Left forelimb (tissue), 1 donor: Measurements from ENCODE around the gene NR2C1.

Experiments
- DNase-seq: peaks from one replicate; pipeline ENCODE4 v3.0.0-alpha.2; 2018; ENCODE audit warnings: low spot score

NR2C1 gene

DNA sequence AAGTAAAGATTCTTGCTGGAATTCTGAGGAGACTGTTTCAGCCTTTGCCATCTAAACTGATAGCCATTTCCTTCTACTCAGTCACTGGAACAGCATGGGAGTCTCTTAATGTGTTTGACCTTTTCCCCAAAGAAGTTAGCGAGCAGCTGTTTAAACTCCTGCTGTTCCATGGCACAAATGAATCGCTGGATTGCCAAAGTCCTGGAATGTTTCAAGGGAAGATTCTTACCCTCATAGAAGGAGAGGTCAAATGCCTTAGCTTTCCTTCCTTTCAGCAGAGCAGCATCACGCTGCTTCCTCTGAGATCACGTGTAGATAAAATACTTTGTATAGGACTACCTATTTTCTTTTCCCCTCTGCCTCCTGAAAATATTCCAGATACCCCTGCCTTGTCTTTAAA is 10.5 kb upstream of the NR2C1 start:
- DNase-seq: no peak

DNA sequence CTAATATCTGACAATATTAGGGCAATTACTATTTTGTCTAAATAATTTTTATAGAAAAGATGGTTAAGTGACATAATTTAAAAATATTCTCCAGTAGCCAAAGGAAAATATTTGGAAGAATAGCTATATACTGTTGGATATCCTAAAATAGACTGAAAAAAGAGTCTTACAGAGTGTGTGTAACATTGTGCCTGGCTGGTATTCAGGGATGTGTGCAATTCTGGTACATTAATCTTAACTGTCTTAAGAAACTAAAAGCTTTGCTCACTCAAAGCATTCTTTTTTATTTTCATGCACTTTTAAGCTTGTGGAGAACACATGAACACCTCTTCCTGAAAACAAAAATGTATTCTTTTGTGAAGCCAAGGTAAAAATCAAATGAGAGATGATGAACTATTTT is 10.1 kb upstream of the NR2C1 start:
- DNase-seq: no peak

DNA sequence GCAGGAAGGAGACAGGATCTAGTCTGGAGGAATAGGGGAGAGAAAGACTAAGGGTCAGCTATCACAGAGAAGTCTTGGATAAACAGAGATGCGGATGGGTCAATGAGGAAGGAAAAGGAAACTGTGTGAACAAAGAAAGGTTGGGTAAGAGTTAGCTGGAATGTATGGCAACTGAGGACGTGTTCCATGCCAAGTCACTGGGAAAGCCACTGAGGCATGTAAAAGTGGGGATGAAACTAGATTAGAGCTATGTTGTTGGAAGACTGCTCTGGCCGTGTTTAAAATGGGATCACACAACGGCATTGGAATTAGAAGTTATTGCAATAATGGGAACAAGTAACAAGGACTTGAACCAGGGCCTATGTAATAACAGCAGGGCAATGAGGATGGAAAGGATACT is 3.9 kb upstream of the NR2C1 start:
- no peak for DNase-seq

DNA sequence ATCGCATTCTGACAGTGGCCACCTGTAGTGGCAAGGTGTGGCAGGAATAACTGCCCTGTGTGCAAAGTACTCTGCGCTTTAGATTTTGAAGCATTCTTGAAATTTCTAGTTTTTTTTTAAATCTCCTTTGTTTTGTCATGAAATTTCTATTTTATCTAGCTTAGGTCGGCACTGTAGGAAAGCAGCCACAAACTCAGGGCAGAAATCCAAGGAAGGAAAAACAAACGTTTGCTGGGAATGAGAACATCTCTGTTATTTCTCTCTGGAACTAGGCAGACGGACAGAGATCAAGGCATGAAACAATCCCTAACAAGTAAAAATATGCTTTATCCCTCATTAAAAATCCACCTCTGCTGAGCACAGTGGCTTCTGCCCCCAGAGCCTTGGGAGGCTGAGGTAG is 1.3 kb upstream of the NR2C1 start:
- no peak for DNase-seq

DNA sequence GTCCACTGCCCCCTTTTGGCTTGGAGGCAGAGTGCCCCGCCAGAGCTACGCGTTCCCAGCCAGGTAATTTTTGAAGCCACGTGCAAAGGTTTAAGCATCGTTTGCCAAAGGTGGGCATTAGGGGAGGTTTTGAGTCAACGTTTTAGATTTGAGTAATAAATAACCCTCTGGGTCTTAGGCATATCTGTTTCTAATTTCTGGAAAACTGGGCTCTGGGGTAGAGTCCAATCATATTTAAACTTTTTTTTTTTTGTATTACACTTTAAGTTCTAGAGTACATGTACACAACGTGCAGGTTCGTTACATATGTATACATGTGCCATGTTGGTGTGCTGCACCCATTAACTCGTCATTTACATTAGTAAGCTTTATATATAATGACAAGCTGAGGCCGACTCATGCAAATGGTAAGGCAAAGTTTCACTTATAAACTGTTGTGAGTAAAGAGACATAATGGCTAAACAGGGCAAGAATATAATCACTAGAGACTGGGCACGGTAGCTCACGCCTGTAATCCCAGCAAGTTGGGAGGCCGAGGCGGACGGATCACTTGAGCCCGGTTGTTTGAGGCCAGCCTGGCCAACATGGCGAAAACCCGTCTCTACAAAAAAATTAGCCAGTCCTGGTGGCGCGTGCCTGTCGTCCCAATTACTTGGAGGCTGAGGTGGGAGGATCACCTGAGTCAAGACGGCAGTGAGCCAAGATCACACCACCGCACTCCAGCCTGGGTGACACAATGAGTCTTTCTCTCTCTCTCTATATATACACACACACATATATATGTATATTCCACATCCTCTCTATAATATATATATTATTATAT is 491 bp upstream of the NR2C1 start:
- DNase-seq: no peak

DNA sequence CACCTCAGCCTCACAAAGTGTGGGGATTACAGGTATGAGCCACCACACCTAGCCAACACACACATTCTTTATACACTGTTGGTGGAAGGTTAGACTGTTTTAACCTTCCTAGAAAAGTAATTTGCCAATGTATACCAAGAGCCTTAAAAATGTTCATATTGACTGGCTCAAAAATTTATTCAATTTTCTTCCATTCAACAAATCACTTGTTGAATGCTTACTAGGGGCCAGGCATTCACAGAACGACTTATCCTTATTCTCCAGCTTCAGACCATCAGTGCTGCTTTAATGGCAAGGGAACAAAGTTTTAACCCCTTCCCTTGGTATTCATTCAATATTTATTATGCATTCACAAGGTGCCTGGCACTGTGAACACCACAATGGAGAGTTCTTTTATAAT is 3.0 kb downstream of the NR2C1 start:
- DNase-seq: no peak

DNA sequence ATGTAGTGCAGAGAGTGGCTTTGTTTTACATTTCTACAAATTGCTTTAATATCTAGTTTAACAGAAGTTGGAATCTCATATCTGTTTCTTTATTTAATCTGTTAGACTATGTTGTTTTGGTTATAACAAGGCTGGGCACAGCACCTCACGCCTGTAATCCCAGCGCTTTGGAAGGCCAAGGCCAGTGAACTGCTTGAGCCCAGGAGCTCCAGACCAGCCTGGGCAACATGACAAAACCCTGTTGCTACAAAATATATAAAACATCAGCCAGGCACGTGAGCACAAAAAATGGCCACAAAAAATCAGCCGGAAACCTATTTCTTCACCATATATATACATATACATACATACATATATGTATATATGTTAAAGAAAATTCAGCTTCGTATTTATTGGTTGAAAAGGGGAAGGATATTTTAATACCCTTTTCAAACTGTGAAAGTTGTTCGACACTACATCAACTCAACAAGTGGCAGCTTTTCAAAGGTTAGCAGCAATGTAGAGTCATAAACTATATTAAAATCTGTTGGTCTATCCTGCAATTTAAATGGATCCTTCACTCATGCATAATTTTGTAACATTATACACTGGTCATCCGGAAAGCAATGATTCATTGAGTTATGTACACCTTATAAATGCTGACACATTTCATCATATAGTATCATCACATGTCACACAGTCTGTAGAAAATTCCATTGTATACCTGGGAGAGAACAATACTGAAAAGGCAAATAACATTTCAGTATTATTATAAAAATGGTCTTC is 7.1 kb downstream of the NR2C1 start:
- no peak for DNase-seq

DNA sequence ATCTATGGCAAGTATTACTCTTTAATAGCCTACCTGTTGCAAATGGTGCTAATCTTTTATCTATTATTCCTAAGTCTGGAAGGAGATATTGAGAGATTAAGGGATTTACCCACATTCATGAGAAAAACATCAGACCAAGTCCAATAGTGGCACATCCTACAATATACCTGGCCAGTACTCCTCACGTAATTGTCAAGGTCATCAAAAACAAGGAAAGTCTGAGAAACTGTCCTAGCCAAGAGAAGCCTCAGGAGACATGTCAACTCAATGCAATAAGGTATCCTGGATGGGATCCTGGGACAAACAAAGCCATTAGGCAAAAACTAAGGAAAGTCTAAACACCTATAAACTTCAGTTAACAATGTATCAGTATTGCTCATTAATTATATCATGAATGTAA is 12.5 kb downstream of the NR2C1 start:
- DNase-seq: no peak

DNA sequence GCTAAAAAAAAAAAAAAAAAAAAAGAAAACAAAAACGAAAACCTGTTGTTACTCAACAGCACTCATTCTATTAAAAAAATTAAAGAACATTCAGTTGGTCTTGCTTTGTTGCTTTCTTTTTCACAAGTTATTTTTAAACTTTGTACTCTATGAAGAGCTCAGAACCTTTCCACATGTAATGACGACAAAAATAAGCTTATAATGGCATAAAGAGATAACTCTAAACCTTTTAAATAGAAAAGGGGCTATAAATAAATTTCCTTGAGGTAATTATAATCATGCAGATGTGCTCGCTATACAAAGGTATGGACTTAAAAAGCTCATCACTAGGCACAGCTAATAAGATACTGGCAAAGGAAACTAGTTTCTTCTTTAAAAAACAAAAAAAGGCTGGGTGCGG is 13.4 kb downstream of the NR2C1 start:
- no peak for DNase-seq

DNA sequence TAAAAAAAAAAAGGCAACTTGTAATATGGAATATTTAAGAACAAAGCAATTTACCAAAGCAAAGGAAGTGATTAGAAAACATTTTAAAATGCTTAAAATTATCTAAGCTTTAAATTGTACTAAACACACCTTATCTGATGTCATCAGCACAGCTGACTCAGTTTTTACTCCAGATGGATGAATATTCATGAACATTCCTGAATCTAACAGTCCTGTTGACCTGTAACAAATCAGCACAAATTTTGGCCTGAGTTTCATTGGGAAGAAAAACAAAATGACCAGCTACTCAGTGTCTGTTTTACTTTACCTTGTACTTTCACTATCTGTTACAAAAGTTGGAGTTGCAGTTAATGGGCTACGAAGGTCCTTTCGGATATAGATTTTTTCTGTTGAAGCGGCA is 16.0 kb downstream of the NR2C1 start:
- DNase-seq: no peak

DNA sequence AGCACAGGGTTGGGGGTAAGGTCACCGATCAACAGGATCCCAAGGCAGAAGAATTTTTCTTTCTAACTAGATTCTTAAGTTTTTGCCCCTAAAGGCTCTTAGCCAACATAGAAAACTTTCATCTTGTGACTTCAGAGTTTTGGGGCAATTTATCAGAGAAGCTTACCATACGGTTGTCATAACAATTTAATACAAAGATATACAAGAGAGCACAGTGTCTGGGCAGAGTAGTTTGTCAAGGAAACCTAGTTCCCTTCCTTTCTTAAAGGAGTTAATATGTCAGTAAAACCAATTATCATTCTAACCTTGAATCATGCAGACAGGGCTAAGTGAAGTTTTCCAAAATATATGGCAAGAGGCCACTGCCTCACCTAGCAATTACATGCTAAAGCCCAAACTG is 18.4 kb downstream of the NR2C1 start:
- DNase-seq: no peak

DNA sequence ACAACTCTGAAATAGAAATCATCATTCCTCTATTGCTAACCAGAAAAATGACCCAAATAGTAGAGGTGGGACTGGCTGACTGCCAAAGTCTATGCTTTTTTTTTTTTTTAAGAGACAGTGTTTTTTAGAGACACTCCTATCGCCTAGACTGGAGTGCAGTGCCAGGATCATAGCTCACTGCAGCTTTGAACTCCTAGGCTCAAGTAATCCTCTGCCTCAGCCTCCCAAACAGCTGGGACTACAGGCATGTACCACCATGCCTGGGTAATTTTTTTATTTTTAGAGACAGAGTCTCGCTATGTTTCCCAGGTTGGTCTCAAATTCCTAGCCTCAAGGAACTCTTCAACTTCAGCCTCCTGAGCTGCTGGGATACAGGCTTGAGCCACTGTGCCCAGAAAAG is 19.2 kb downstream of the NR2C1 start:
- no peak for DNase-seq

DNA sequence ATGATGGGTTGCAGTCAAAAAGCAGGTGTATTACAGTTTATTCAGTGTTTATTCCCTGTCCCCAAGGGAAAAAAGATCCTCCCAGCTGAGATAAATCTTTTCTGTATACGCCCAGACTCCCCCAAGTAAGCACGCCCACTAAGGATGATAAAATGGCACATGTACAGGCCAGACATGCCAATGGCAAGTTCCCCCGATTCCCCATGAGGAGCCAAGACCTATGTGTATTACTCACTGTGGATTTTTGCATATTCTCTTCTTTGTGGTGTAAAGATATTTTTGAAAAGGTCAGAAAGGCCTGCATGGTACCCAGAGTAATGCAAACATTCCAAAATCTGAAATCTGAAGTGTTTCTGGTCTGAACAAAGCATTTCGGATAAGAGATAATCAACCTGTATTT is 22.2 kb downstream of the NR2C1 start:
- DNase-seq: no peak

DNA sequence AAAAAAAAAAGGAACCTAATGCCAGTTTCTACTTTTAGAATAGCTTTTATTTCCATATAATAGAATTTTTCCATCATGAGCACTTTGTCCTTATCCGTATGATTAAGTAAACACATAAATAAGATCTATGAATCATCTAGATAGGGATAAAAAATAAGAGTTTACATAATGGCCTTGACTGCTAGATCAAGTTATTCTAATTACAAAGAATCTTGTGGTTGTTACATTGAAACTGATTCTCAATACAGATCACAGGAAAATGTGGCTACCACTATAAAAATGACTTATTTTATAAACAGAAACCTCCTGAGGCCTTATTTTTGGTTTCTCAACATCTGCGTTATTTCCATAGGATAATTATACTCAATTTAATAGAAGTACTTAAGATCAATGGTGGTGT is 35.5 kb downstream of the NR2C1 start:
- no peak for DNase-seq

DNA sequence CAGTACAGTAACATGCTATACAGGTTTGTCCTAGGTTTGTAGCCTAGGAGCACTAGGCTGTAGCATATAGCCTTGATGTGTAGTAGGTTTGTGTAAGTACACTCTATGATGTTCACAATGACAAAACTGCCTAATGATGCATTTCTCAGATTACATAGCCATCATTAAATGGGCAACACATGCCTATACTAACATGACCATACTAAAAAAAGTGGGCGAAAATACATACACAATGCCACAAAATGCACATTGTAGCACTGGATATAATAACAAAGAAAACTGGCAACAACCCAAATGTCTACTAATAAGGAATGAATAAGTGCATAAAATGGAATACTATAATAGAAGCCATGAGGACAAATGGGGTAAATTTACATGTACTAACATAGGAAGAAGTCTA is 38.7 kb downstream of the NR2C1 start:
- no peak for DNase-seq

DNA sequence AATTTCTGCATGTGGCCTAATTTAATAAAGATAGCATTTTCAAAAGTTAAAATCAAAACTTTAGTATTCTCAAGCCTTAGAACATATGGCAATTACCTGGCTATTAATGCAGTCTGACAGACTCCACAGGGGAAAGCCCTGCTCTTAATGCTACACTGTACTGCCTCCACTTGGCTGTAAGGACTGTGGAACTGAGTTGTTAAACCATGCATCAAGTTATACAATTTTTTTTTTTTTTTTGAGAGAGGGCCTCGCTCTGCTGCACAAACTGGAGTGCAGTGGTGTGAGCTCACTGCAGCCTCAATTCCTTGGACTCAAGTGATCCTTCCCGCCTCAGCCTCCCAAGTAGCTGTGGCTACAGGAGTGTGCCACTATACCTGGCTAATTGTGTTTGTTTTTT is 50.9 kb downstream of the NR2C1 start:
- no peak for DNase-seq

DNA sequence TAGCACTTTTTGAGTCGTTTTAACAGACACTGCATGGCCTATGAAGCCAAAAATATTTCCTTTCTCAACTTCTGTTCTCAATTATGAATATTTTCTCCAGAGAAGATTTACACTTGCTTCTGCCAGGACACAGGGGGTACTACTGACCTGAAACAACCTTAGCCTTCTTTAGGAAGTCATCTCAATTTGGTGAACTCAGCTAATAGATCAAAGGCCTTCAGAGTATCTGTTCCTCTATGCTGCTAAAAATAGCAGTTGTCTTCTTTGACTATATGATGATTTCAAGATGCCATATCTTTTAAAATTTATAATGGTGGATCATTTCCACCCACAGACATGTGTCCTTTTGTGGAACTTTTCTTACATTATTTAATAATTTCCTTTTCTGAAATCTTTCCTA is 55.9 kb downstream of the NR2C1 start:
- no peak for DNase-seq

DNA sequence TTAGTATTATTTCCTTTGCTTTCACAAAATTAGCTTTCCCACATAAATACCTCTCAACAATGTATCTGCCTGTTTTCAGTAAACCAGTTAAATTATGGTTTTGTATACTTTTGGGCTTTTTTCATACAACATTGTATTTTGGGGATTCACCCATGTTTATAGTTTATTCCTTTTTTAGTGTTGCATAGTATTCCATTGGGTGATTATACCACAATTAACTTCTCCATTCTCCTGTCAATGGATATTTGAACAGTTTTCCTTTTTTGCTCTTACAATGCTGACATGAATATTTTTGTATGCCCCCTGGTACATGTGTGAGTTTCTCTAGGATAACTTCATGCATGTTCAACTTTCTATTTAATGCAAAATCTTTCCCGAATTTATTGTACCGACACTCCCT is 57.3 kb downstream of the NR2C1 start:
- DNase-seq: no peak

DNA sequence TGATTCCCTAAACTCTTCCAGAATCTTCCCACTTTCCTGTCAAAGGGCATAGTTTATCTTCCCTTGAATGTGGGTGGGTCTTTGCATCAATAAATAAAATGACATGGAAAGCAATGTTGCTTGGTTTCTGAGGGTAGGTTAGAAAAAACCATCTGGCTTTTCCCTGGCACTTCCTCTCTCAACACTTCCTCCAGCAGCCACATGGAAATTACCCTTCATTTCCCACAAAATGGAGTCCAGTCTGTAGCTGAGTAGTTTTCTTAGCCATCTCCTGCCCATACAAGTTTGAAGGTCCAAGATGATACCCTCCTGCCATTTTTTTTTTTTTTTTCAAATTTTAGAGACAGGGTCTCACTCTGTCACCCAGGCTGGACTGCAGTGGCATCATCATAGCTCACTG is 58.9 kb downstream of the NR2C1 start:
- no peak for DNase-seq

DNA sequence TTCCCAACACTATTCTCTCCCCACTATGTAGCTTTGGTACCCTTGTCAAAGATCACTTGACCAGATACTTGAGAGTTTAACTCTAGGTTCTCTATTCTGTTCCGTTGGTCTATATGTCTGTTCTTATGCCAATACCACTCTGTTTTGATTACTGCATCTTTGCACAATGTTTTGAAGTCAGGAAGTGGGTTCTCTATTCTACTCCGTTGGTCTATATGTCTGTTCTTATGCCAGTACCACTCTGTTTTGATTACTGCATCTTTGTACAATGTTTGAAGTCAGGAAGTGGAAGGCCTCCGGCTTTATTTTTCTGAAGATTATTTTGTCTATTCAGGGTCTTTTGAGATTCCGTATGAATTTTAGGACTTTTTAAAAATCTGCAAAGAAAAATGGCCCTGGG is 67.2 kb downstream of the NR2C1 start:
- no peak for DNase-seq

DNA sequence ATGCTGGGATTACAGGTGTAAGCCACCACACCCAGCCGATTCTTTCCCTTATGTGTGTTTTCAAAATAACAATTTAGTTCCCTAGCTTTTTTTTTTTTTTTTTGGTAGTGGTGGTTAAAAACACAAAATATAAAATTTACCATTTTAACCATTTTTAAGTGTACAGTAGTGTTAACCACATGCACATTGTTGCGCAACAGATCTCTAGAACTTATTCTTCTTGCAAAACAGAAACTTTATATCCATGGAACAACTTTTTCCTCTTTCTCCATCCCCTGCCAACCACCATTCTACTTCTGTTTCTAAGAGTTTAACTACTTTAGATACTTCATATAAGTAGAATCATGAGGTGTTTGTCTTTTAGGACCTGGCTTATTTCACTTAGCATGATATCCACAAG is 68.8 kb downstream of the NR2C1 start:
- no peak for DNase-seq

DNA sequence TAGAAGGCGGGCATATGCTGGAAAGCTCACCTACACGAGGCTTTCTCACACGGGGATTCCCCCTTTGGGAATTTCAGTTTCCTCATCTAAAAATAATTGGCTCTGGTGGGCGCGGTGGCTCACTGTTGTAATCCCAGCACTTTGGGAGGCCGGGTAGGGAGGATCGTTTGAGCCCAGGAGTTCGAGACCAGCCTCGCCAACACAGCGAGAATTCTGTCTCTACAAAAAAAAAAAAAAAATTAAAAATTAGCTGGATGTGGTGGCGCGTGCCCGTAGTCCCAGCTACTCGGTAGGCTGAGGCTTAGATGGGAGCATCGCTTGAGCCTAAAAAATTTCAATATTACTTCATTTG is 69.5 kb downstream of the NR2C1 start:
- no peak for DNase-seq

DNA sequence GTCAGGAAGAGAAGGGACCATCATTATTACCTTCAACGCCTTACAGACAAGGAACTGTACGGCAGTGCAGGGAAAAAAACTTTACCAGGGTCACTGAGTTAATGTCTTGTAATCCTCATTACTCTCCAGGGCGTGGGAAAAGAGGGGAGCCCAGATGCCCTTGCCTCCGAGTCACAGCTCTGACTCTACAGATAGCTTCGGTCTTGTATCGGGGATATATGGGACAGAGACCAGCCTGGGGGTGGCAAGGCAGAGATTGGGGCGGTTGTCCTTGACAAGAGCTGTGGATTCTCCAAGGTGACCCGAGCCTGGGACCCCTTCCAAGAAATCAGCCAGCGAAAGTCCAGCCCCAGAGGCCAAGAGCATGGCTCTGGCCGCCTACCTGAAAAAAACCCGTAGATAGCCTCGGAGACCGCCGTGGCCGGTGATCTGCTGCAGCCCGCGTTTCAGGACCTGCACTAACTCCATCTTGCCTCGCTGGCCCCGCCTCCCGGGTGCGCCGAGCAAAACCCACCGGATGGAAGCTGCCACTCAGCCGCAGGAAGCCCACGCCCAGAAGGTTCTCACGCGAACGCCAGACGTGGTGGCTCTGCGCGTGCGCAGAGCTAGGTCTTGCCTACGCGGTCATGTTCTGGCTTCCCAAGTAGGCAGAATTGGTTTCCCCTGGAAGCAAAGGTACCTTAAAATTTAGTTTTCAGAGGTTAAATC is 70.1 kb downstream of the NR2C1 start, which contains the start of gene NDUFA12:
NDUFA12 (minus strand) TSS at position 485 of the 708 bp plus-strand sequence; CDS start at position 468, 17 bp downstream.
- DNase-seq: peak; percentile 95
